HPDE6-E6E7 (cell line): ENCODE measurements around the gene FBXL16.

Source experiments
- DNase-seq: peaks from one replicate; pipeline ENCODE4 v3.0.0; 2011; ENCODE audit warnings: missing footprints; ENCODE audit errors: extremely low spot score

The FBXL16 gene

GRCh38 chr16:710500-711075 is 5.0 kb upstream of the FBXL16 start:
- no peak for DNase-seq

- no peak for DNase-seq
Observed at GRCh38 chr16:709566-710499, 4.2 kb upstream of the FBXL16 start.

GRCh38 chr16:708959-709358 is 3.4 kb upstream of the FBXL16 start:
- no peak for DNase-seq

- no peak for DNase-seq
Observed at GRCh38 chr16:708019-708418, 2.4 kb upstream of the FBXL16 start.

GRCh38 chr16:707062-707538 is 1.5 kb upstream of the FBXL16 start:
- no peak for DNase-seq

GRCh38 chr16:706189-707061 is 824 bp upstream of the FBXL16 start:
- DNase-seq, result no peak

GRCh38 chr16:704552-705380 is 835 bp downstream of the FBXL16 start:
- no peak for DNase-seq

- no peak for DNase-seq
Observed at GRCh38 chr16:704047-704446, 1.6 kb downstream of the FBXL16 start.

- DNase-seq, result no peak
Observed at GRCh38 chr16:703406-703805, 2.2 kb downstream of the FBXL16 start.

GRCh38 chr16:702341-702740 is 3.3 kb downstream of the FBXL16 start:
- DNase-seq, result no peak

- DNase-seq, result no peak
Observed at GRCh38 chr16:700684-701584, 4.7 kb downstream of the FBXL16 start.

- no peak for DNase-seq
Observed at GRCh38 chr16:698911-699671, 6.5 kb downstream of the FBXL16 start.

- DNase-seq, result no peak
Observed at GRCh38 chr16:695355-696089, 10.1 kb downstream of the FBXL16 start.

GRCh38 chr16:694863-695354 is 10.7 kb downstream of the FBXL16 start:
- DNase-seq, result no peak

- no peak for DNase-seq
Observed at GRCh38 chr16:694187-694862, 11.3 kb downstream of the FBXL16 start.

GRCh38 chr16:693766-694165 is 11.8 kb downstream of the FBXL16 start:
- no peak for DNase-seq

GRCh38 chr16:693364-693763 is 12.2 kb downstream of the FBXL16 start:
- no peak for DNase-seq
